Mucosa of descending colon (tissue), 3 donors: ENCODE measurements around the gene DRC7. TPM values are rescaled to one million over a fixed set of nuclear protein-coding genes. Genes with fewer than 3 reads are reported as not detected.
"Not testable (repeated sequence)": the region's sequence is repeated elsewhere in the genome, so short reads cannot be mapped to it uniquely, and the experiment has no call there.

Experiments used
- ATAC-seq: fragments of 200-7000 bp; cut with Tn5 transposase; one replicate; pipeline ENCODE4 v1.9.1; 2020; ENCODE audit warnings: mild to moderate bottlenecking, moderate library complexity
- DNase-seq, 3 donors: peaks; one replicate each; pipeline ENCODE4 v3.0.0-alpha.2; 2020
- H3K36me3 ChIP-seq: fragments of 200-600 bp; one replicate; pipeline ENCODE4 v1.8.0; 2021; ENCODE audit warnings: low read depth, mild to moderate bottlenecking
- H3K4me1 ChIP-seq: fragments of 200-600 bp; one replicate; pipeline ENCODE4 v1.8.0; 2021; ENCODE audit warnings: low read depth, mild to moderate bottlenecking
- H3K4me3 ChIP-seq: fragments of 200-600 bp; one replicate; pipeline ENCODE4 v1.8.0; 2021; ENCODE audit warnings: mild to moderate bottlenecking
- H3K9me3 ChIP-seq: fragments of 200-600 bp; one replicate; pipeline ENCODE4 v1.8.0; 2021; ENCODE audit warnings: mild to moderate bottlenecking
- CTCF ChIP-seq: fragments of 200-600 bp; IDR thresholded peaks from one replicate; pipeline ENCODE4 v1.8.0; 2022; ENCODE audit warnings: antibody characterized with exemption, mild to moderate bottlenecking
- intact Hi-C, 2 donors: fragments of 100-400 bp; cut with DNase I in 1 of 2; cut with micrococcal nuclease in 1 of 2; formaldehyde crosslinking; loops; one replicate each; pipeline versions ENCODE4 v1.11.0 to v1.11.1; 2022; cut with DNase I, micrococcal nuclease
- total RNA-seq, 3 donors: library from RNA; stranded (reverse); fragmentation: NEBNext Ultra II Directional in 2 of 3; extraction: Animal tissue kit (Norgen Biotek cat#: 25700) in 2 of 3; gene quantifications; one replicate each; pipeline versions ENCODE4 v1.2.1 to v1.2.4, GENCODE V29; 2021 to 2023
- donor health status: DM: no; HTN: no; CAD: no; lungs with moderate emphysema.
- donor health status: DM: no; HTN: no; CAD: no.
- donor health status: DM: no; HTN: yes; CAD: no.

DRC7 gene
- total RNA-seq, 3 donors from 2014 or later, result not detected

DNA sequence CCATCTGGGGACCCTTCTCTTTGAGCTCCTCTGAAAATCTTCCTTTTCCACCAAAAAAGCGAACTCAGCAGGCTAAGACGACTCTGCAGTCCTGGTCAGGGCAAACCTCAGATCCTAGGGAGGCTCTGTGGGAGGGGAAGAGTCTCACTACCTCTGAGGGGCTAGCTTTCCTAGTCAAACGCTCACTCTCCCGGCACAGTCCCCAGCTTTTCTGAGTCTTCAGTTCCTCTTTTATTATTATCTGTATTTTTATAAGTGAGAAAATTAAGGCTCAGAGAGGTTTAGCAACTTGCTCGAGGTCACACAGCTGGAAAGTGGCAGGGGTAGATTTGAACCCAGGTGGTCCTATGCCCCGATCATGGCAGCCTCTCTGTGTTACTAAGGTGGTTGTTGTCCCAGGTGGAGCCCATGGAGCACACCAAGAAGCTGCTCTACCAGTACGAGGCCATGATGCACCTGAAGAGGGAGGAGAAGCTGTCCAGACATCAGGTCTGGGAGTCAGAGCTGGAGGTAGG, 31.9 kb downstream of the DRC7 start:
- intact Hi-C loops, result loop anchor here in 1 of 2 donors (10.0 kb wide), 1 partner anchor 152 kb away; no protein-coding TSS in a partner anchor
- DNase-seq (no peak), ATAC-seq (no peak)
- no peak for TF ChIP-seq CTCF
- Histone ChIP-seq H3K36me3 (no peaks in the 10 kb centered on the region), H3K9me3 (no peaks in the 10 kb centered on the region), H3K4me1 (no peaks in the 10 kb centered on the region), H3K4me3 (no peak overlapping the region)

GRCh38 chr16:57727610-57728009, 33.0 kb downstream of the DRC7 start:
- no peak for TF ChIP-seq CTCF
- Histone ChIP-seq H3K36me3 (no peaks in the 10 kb centered on the region), H3K4me1 (no peaks in the 10 kb centered on the region), H3K4me3 (no peak overlapping the region), H3K9me3 (no peaks in the 10 kb centered on the region)
- ATAC-seq, result no peak
- intact Hi-C loops, result loop anchor here in 1 of 2 donors (10.0 kb wide), 1 partner anchor 153 kb away; no protein-coding TSS in a partner anchor
- DNase-seq, result no peak

- ATAC-seq, result no peak
Measured at GRCh38 chr16:57728336-57729181, 34.0 kb downstream of the DRC7 start.

DNA sequence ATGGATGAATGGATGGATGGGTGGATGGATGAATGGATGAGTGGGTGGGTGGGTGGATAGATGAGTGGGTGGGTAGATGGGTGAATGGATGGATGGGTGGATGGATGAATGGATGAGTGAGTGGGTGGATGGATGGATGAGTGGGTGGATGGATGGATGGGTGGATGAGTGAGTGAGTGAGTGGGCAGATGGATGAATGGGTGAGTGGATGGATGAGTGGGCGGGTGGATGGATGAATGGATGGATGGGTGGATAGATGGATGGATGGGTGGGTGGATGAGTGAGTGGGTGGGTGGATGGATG, 34.5 kb downstream of the DRC7 start:
- no peak for TF ChIP-seq CTCF
- DNase-seq, result no peak
- intact Hi-C loops, result loop anchor here in 1 of 2 donors (10.0 kb wide), 1 partner anchor 154 kb away; no protein-coding TSS in a partner anchor
- Histone ChIP-seq H3K9me3 (no peaks in the 10 kb centered on the region), H3K36me3 (no peaks in the 10 kb centered on the region), H3K4me1 (peaks cover under 1% of the 10 kb centered on the region), H3K4me3 (no peak overlapping the region)
- ATAC-seq, result no peak

More at GRCh38 chr16:57728336-57729181, 34.0 kb downstream of the DRC7 start:
- Histone ChIP-seq H3K4me1 (no peaks in the 10 kb centered on the region), H3K4me3 (no peak overlapping the region), H3K9me3 (no peaks in the 10 kb centered on the region), H3K36me3 (no peaks in the 10 kb centered on the region)
- intact Hi-C loops, result loop anchor here in 1 of 2 donors (10.0 kb wide), 1 partner anchor 154 kb away; no protein-coding TSS in a partner anchor
- TF ChIP-seq CTCF, result no peak
- DNase-seq, result no peak

- H3K9me3 ChIP-seq, H3K4me1 ChIP-seq, ATAC-seq, H3K36me3 ChIP-seq, DNase-seq, H3K4me3 ChIP-seq: not testable (repeated sequence)
- intact Hi-C loops, result loop anchor here in 1 of 2 donors (10.0 kb wide), 1 partner anchor 155 kb away; no protein-coding TSS in a partner anchor
Measured at GRCh38 chr16:57729852-57730251, 35.2 kb downstream of the DRC7 start.
